ENCODE data around the gene DCHS2.

DNA sequence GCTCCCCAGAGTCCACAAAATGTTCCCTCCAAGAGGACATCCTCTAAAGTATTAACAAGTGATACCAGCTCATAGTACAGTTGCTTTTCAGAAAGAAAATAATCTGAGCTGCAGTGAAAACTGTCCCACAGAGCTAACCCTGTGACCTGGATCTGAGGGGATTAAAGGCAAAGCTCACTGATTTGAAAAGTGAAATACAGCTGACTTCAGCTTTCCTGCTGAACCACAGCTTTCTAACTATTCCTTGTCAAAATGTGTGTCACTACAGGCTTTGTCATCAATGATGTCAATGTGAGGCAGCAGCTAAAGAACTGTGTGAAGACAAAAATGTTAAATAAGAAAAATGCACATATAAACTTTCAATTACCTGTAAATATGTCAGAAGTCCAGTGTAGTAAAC is 36.9 kb downstream of the DCHS2 start:
- TF ChIP-seq, protein P1, sequence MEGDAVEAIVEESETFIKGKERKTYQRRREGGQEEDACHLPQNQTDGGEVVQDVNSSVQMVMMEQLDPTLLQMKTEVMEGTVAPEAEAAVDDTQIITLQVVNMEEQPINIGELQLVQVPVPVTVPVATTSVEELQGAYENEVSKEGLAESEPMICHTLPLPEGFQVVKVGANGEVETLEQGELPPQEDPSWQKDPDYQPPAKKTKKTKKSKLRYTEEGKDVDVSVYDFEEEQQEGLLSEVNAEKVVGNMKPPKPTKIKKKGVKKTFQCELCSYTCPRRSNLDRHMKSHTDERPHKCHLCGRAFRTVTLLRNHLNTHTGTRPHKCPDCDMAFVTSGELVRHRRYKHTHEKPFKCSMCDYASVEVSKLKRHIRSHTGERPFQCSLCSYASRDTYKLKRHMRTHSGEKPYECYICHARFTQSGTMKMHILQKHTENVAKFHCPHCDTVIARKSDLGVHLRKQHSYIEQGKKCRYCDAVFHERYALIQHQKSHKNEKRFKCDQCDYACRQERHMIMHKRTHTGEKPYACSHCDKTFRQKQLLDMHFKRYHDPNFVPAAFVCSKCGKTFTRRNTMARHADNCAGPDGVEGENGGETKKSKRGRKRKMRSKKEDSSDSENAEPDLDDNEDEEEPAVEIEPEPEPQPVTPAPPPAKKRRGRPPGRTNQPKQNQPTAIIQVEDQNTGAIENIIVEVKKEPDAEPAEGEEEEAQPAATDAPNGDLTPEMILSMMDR (IDR thresholded peaks at IDR 0.05): no peak
- TF ChIP-seq POLR2A (IDR thresholded peaks at IDR 0.05): no peak

All from esophagus squamous epithelium (tissue), 4 donors.